Lower leg skin (tissue), 3 donors: ENCODE data around the gene LEFTY1.

Source experiments
- POLR2A ChIP-seq, 2 donors: fragments of 450-650 bp; IDR thresholded peaks; one replicate each; pipeline ENCODE4 v1.6.1; 2016 to 2017; ENCODE audit warnings: antibody characterized with exemption in 2 of 2, mild to moderate bottlenecking in 1 of 2, moderate library complexity in 1 of 2
- TF ChIP-seq, protein P1 (sequence below), 3 donors: fragments of 450-650 bp; IDR thresholded peaks; one replicate each; pipeline ENCODE4 v1.5.1; 2016; ENCODE audit warnings: antibody characterized with exemption in 3 of 3, mild to moderate bottlenecking in 3 of 3, moderate library complexity in 2 of 3

- TF ChIP-seq, protein P1, sequence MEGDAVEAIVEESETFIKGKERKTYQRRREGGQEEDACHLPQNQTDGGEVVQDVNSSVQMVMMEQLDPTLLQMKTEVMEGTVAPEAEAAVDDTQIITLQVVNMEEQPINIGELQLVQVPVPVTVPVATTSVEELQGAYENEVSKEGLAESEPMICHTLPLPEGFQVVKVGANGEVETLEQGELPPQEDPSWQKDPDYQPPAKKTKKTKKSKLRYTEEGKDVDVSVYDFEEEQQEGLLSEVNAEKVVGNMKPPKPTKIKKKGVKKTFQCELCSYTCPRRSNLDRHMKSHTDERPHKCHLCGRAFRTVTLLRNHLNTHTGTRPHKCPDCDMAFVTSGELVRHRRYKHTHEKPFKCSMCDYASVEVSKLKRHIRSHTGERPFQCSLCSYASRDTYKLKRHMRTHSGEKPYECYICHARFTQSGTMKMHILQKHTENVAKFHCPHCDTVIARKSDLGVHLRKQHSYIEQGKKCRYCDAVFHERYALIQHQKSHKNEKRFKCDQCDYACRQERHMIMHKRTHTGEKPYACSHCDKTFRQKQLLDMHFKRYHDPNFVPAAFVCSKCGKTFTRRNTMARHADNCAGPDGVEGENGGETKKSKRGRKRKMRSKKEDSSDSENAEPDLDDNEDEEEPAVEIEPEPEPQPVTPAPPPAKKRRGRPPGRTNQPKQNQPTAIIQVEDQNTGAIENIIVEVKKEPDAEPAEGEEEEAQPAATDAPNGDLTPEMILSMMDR (IDR thresholded peaks at IDR 0.05), result no peak
- TF ChIP-seq POLR2A (IDR thresholded peaks at IDR 0.05), result no peak
These were observed 28.0 kb downstream of the LEFTY1 start for GRCh38 chr1:225860876-225861441.
